ENCODE data around the gene SAMM50.
"Not testable (repeated sequence)": the region's sequence is repeated elsewhere in the genome, so short reads cannot be mapped to it uniquely, and the experiment has no call there.

SAMM50 gene

DNA sequence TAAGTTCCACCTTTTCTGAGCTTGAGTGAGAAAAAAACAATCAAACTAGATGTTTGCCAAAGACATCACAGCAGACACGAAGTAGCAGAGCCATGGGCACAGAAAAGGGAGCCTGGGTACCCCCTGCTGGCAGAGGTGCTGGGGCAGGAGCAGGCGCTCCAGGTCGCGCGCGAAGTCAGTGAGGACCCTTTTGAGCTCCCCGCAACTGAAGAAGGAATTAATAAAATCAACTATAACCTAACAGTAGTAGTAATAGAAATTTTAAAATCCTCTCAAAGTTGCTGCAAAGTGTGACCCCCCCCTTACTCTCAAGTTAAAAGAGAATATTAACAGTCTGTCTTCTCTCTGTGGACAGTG lies 48.8 kb downstream of the SAMM50 start:
- DNase-seq = no peak

DNA sequence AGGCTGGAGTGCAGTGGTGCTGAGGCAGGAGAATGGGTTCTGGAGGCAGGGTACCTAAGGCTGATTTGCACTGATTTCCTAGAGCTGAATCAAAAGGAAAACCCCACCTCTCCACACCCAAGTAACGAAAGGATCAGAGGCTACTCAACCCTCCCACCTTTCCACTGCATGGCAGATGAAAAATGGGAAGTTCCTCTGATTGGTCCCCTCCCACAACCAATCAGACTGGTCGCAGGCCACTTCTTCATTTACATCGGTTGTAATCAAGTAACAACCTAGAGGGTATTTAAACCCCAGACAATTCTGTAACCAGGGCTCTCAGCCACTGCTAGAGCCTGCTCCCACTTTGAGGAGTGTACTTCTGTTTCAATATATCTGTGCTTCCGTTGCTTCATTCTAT lies 50.3 kb downstream of the SAMM50 start:
- no peak for DNase-seq

DNA sequence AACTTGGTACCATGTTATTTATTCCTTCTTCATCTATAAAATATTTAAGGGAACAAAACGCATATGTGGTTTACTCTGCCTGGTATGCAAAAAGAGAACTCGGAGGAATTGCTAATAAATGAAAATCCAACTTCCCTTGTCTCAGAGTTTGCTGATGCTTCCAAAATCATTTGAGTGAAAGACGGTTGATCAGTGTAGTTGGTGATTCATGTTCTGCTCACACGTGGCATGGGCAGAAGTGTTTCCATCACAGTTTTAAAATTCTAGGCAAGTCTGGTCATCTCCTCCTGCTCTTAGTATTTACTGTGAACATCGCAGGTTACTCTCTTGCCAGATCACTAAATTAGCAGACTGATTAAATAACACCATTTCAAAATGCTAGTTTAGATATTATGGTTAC lies 56.9 kb downstream of the SAMM50 start:
- no peak for DNase-seq

DNA sequence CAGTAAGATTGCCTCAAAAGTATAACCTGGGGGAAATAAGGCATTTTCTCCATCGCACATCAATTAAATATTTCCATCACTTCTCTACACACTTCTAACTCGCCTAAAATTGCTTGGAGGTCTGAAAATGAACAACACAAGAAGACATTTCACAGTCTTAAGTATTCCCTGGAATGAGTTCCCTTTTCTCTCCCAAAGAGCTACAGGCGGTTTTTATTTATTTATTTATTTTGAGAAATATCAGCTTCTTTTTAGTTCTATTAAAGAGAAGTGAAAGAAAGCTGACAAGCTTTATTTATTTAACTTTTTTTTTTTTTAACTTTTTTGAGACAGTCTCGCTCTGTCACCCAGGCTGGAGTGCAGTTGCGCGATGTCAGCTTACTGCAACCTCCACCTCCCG lies 57.3 kb downstream of the SAMM50 start:
- DNase-seq = no peak

DNA sequence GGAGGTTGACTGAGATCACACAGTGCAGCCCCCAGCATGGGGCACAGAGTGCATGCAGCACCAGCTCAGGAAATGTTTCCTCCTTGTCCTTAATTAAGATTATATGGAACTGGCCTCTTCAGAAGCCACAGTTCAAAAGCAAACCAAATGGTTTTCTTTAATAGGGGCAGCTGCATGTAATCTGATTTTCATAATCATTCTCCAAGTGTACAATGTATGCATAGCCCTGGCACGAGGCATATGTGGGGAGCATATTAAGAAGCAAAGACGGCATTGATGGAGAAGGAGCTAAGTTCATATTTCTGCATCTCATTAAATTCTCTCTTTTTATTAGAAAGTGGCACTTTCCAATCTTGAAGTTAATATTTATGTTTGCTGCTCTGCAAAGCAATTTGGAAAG lies 59.0 kb downstream of the SAMM50 start:
- DNase-seq = no peak

DNA sequence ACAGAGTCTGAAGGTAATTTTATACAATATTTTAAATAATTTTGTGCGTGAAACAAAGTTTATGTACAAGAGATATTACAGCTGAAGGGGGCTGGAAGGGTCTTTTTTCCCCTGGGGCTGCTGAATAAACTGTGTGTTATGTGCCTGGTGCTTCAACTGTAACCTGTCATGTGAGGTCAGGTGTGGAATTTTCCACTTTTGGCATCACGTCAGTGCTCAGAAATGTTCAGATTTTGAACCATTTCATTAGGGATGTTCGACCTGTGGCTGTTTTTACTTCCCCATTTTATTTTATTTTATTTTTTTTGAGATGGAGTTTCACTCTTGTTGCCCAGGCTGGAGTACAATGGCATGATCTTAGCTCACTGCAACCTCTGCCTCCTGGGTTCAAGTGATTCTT lies 61.3 kb downstream of the SAMM50 start:
- DNase-seq = not testable (repeated sequence)

DNA sequence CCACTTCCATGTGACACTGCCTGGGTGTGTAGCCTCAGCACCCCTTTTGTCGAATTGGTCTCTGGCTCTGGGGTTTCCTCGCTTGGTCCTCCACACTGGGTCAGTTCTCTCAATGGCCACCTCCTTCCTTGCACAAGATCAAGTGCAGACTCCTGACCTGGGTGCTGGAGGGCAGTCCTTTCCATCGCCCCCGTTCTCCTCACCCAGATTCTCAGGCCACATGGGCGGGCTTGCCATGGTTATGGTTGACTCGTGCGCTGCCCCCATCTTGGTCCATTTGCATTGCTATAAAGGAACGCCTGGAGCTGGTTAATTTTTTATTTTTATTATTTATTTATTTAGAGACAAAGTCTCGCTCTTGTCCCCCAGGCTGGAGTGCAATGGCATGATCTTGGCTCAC lies 63.4 kb downstream of the SAMM50 start:
- DNase-seq = no peak

DNA sequence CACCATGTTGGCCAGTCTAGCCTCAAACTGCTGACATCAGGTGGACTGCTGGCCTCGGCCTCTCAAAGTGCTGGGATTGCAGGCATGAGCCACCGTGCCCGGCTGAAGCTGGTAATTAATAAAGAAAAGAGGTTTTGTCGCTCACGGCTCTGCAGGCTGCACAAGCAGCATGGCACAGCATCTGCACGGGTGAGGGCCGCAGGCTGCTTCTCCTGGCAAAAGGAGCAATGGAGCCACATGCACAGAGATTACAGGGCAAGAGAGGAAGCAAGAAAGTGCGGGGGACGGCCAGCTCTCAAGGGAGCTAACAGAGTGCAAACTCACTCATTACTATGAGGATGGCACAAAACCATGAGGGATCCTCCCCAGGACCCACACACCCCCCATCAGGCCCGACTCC lies 64.2 kb downstream of the SAMM50 start:
- no peak for DNase-seq

DNA sequence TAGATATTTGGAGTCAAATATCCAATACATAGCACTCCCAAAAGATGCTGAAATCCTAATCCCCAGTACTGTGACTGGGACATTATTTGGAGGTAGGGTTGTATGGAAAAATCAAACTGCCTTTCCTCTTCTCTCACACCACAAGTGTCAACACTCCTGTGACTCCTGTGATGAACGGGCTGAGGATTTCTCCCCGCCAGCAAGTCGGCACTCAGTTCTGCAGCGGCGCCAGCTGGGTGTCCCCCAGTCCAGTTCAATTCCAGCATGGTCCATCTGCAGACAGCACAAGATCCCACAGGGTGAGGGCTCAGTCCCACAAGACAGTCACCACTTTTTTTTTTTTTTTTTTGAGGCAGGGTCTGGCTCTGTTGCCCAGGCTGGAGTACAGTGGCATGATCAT lies 64.6 kb downstream of the SAMM50 start:
- no peak for DNase-seq

DNA sequence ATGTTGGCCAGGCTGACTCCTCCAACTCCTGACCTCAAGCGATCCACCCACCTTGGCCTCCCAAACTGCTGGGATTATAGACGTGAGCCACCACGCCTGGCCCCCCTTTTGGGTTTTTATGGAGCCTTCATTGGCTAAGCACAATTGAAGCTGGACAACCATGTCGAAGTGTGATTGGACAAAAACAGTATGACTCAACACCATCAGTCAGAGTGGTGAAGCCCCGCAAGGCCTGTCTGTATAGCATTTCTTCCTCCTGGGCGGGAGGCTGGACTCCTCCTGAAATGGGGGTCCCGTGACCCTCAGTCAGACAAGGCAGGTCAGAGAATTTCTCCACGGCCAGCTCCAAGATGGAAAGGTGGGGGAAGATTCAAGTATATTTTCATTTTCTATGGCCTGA lies 65.7 kb downstream of the SAMM50 start:
- DNase-seq = no peak

DNA sequence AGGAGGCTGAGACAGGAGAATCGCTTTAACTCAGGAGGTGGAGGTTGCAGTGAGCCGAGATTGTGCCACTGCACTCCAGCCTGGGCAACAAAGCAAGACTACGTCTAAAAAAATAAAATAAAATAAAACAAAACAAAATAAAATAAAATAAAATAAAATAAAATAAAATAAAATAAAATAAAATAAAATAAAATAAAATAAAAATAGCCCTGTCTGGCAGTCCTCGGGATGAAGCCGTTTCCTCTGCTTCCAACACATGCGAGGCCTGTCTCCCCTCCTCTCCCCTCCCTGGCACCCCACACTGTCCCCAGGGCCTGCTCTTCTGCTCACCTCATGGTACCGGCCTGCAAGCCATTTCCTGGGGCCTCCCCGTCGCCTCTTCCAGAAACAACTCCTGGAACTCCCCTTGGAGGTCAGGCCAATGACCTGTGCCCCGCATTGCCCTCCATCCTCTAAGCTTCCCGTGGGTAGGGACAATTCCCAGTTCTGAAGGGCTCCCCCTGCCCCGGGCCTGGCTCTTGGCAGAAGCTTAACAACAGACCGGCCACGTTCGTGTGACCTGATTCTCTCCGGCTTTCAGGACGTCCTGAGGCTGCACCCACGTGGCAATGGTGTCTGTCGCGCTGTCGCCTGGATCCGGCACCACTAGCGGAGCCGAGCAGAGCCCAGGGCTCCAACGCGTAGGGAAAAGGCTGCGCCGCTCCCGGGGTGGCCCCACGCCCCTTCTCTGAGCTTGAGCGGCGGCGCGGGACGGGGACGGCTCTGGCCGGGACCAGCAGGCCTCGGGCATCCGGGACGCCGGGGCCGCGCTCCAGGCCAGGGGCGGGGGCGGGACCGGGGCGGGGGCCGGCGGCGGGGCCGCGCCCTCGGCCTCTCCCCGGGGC lies 68.4 kb downstream of the SAMM50 start:
- DNase-seq = no peak

DNA sequence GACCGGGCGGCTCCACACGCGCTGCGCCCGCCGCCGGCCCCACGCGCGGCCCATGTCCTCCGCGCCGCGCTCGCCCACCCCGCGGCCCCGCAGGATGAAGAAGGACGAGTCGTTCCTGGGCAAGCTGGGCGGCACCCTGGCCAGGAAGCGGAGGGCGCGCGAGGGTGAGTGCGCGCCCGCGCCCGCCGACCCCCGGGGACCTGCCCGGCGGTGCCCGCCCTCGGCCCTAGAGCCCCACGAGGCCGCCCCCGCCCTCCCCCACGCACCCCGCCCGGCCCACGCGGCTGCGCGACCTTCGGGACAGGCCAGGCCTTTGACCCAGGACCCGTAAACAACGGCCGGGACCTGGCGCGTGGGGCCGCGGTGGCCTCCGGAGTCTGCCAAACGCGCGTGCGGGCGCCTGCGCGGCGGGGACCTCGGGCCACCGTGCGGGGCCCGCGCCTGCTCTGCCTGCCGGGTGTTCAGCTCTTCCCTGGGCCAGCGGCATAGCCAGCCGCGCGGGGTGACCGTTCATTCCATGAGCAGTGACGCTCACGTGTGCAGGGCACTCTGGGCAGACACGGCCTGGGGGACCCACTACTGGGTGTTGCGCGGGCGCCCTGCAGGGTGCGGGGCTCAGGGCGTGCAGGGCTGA lies 69.2 kb downstream of the SAMM50 start, which contains the start of gene PARVB:
PARVB (plus strand) TSS at position 15 of the 634 bp plus-strand sequence; CDS start at position 53, 38 bp downstream.
- no peak for DNase-seq

DNA sequence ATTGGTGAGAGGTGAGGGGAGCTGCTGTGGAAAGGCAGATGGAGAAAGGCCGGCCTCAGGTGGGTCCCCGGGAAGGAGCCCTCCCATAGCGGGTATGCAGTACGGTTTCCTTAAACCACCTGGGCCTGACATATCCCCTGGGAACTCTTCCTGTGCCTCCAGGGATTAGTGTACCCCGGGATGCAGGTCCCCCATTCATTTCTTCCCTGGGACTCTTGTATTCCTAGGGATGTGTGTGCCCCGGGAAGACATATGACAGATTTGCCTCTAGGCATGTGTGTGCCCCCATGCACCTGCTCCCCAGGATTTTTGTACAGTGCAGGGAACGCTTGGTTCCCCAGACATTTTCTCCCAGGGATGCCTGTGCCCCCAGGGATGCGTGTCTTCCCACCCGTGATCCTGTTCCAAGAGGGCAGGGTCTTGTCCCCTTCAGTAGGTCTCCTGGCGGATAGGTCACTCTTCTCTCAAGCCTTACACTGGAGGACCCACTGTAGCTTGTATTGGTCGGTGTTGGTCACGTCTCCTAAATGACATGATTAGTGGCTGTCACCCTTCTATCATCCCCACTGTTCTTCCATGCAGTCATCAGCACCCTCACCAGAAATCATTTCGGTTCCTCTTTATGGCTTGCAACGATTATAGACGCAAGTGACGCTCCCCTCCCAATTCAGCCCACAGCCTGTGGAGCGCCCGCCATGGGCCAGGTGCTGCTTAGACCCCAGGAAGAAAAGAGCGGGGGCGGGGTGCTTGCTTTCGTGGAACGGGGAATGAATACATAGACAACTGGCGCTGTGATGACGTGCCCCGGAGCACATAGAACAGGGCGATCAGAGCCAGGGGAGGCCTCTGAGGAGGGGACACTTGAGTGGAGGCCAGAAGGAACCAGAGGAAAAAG lies 70.2 kb downstream of the SAMM50 start:
- no peak for DNase-seq

DNA sequence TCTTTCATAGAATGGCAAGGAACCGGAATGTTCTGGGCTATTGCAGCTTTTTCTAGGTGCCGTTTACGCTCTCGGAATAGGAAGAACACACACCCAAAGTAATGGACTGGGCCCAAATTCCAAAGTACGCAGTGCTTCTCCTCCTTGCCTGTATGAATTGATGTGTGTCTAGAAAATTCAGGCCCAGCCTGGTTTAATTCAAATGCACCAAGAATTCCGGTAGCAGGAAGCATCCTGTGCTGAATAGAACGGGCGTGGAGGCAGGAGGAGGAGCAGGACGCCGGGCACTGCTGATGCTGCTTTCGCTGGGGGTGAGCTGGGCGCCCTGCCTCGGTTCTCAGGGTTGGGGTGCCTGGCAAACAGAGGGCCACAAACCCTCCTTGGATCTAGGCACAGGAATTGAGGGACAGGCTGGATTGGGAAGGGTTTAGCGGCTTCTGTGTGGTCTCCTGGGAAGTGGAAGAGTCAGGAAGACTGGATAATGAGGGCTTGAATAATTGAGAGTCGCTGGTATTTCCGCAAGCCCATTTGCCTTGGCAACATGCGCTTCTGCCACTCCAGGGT lies 70.9 kb downstream of the SAMM50 start:
- no peak for DNase-seq

DNA sequence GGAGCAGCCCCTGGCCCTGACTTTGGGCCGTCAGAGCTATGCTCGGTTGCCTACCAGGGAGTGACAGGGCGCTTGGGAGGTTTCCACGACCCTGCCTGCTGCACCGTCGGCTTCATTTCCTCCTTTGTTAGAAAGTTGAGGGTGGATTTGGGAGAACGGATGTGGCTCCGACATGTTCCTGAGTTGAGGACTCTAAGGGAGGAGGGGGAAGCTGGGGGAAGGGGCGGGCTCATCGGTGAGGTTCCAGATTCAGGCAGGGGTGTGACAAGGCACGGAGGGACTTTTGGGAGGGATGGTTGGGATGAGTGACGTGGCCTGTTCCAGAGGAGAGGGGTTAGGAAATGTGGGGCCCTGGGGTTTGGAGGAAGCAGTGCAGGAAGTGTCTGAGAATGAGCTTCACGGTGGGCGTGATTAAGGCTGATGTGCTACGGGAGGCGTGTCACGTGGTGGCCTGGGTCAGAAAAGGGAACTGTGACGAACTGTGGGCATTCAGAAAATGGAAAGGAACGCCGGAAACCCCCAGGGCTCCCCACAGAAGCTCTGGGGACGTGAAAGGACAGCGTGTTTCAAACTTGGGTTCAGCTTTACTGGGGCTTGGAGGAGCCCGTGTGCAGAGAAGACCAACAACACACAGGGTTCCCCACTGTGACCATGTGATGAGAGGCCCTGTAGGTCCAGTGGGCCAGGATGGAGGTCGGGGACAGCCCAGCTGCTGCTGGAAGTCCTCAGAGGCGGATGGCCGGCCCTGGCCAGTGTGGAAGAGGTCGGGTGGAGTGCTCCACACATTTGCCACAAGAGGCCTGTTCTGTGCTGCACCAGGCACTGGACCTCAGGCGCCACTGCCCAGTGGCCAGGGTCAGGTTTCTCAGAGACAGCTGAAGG lies 71.6 kb downstream of the SAMM50 start:
- DNase-seq = no peak

DNA sequence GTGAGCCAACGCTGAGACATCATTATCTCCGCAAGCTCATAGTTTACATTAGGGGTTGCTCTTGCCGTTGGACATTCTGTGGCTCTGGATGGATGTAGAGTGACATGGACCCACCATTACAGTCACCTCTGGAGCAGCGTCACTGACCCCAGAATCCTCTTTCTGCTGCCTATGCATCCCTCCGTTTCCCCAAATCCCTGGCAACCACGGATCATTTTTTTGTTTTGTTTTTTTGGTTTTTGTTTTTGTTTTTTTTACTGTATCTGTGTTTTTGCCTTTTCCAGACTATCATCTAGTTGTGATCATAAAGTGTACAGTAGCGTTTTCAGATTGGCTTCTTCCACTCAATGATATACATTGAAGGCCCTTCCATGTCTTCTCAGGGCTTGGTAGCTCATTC lies 72.8 kb downstream of the SAMM50 start:
- DNase-seq = no peak

DNA sequence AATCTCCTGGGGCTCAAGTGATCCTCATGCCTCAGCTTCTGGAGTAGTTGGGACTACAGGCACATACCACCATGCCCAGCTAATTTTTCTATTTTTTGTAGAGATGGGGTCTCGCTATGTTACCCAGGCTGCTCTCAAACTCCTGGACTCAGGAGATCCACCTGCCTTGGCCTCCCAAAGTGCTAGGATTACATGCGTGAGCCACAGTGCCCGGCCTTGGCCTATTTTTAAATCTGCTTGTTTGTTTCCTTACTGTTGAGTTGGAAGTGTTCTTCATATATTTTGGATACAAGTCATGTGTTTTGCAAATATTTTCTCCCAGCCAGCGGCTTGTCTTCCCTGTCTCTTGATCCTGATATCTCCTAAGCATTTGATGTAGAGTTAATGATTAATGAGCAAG lies 73.8 kb downstream of the SAMM50 start:
- no peak for DNase-seq

DNA sequence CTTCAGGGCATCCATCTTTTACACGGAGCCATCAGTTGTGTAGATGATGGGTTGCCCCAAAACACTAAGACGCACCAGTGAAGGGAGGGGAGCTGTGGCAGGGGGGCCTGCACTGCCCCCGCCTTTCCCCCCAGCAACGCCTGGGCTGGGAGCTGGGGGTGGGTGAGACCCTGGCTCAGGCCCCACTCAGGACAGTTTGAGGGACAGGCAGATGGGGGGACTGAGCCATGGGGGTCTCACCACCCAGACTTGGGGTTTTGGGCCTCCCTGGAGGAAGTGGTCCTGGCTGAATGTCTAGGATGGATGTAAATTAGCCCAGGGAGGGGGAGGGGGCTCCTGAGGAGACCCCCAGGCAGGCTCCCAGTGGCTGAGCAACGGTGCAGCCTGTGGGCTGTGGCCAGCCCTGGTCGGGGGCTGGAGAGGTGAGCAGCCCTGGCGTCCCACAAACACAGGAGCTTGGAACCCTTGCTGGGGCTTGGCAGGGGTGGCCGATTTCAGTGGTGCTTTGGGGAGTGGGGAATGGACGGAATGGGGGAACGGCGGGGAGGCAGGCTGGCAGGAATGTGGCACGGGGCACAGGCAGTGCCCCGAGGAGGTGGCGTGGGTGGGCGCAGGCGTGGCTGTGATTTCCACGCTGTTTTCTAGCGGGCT lies 74.9 kb downstream of the SAMM50 start:
- no peak for DNase-seq

DNA sequence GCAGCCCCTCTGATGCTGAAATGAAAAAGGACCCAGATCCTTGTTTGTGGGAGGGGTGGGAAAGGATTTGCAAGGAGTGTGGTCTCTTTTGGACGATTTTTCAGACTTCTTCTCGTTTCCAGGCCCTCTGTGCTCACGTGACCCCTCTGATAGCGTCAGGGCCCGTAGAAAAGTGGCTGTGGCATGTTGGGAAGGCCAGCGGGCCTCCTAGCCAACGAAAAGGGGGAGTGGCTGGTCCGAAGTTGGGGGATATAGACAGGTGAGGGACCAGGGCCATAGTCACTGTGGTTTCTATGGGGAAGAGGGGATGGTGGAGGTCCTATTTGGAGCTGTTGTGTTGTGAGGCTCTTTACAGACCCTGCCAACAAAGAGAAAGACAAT lies 75.5 kb downstream of the SAMM50 start:
- DNase-seq = no peak

DNA sequence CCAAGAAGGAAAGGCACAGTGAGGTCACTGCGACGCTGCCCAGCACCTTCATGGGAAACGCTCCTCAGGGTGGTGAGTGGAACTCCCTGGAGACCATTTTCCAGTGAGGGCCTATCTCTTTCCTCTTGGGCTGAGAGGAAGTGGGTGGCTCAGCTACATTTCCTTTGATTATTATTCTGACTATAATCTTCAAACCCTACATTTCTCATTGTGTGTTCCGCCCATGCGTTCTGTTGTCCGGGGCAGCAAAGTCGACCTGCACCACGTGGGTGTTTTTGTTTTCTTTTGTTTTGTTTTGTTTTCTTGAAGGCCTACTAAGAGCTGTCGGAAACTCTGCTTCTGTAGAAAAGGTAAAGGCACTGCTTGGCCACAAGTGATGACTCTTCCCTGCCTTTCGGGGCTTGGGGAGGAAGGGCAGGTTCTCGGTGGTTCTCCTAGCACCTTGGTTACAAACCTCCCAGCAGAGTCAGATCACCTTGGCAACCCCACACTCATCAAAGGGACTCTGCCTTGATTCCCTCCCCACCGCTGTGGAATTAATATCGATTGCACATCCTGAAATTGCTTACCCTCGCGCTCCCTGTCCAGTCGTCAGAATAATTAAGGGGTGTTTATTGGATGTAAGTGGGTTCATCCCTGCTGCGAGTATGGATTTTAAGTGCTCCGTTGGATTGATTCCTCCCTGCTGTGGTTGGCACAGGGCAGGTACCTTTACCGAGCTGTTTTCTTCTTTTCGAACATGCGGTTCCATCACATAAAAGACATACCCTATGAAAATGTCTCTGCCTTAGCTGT lies 76.1 kb downstream of the SAMM50 start:
- DNase-seq = no peak
